Activated T-helper 1 cell treated with anti-CD3 and anti-CD28 coated beads, Interleukin-12 subunit alpha, Interleukin-12 subunit beta, Interleukin-2, Interleukin-4 antibody, amounts not matched to agents 30 ng/mL and 10 ng/mL and 1 ng/mL, durations not matched to agents 14 hours and 24 hours and 36 hours (primary cell): ENCODE results near the gene SHANK1. TPM values are rescaled to one million over a fixed set of nuclear protein-coding genes. Genes with fewer than 3 reads are reported as not detected.

Source experiments
- DNase-seq: peaks from one replicate; pipeline ENCODE4 v3.0.0; 2021; ENCODE audit warnings: low spot score
- H3K27ac Mint-ChIP-seq: one replicate; pipeline ENCODE4 v1.8.0; 2021; ENCODE audit warnings: mild to moderate bottlenecking, mixed read lengths
- H3K27me3 Mint-ChIP-seq: one replicate; pipeline ENCODE4 v1.8.0; 2022; ENCODE audit warnings: mild to moderate bottlenecking, moderate library complexity, mixed read lengths; ENCODE audit not compliant: insufficient read depth
- H3K36me3 Mint-ChIP-seq: one replicate; pipeline ENCODE4 v1.8.0; 2021; ENCODE audit warnings: low read depth, mixed read lengths
- H3K4me1 Mint-ChIP-seq: one replicate; pipeline ENCODE4 v1.8.0; 2021; ENCODE audit warnings: low read depth, mixed read lengths
- H3K4me3 Mint-ChIP-seq: one replicate; pipeline ENCODE4 v1.8.0; 2021; ENCODE audit warnings: mild to moderate bottlenecking, moderate library complexity, mixed read lengths
- H3K9me3 Mint-ChIP-seq: one replicate; pipeline ENCODE4 v1.8.0; 2021; ENCODE audit warnings: mixed read lengths
- intact Hi-C: fragments of 100-400 bp; cut with micrococcal nuclease; formaldehyde crosslinking; loops from one replicate; pipeline ENCODE4 v1.15.1; 2024
- total RNA-seq: library from RNA; stranded (reverse); gene quantifications from 2 replicates; pipeline ENCODE4 v1.2.3, GENCODE V29; 2022

Gene SHANK1
- total RNA-seq, 1 donor from 2014 or later: not detected

DNA sequence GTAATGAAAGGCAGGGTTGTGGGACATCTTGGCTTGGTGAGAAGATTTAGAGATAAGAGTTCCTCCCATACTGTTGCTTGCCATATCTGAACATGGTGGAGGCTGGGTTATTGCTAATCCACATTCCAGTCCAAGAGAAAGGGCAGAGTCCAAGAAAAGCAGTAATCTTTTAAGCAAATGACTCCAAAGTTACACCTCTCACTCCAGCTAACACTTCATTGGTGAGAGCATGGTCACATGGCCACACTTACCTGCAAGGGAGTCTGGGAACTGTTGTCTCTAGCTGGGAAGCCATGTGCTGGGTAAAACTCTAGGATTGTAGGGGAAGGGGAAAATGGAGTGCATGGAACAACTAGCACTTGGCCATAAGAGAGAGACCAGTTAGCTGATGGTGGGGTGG is 64.7 kb downstream of the SHANK1 start:
- Mint-ChIP-seq H3K4me3 (no peak overlapping the region), H3K36me3 (no peaks in the 10 kb centered on the region), H3K27me3 (peaks cover 18% of the 10 kb centered on the region), H3K9me3 (peaks cover 19% of the 10 kb centered on the region), H3K4me1 (peaks cover 15% of the 10 kb centered on the region), H3K27ac (no peak overlapping the region)
- DNase-seq: no peak
- intact Hi-C loops: loop anchor here (5.0 kb wide), 1 partner anchor 328 kb away; the partner anchor contains the start of gene KCNC3

DNA sequence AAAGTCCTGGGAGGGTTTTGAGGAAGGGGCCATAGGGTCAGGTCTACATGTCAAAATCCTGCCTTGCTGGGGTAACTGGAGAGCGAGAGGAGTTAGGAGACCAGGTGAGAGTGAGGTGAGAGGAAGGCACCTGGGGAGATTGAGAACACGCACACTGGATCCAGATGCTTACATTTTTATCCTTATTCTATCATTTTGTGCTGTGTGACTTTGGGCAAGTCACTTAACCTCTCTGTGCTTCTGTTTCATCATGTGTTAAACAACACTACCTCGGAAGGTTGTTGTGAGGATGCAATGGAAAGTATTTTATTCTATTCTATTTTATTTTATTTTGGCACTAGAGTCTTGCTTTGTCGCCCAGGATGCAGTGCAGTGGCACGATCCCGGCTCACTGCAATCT is 66.9 kb downstream of the SHANK1 start:
- H3K27me3 Mint-ChIP-seq: peaks cover 12% of the 10 kb centered on the region
- H3K9me3 Mint-ChIP-seq: peaks cover 11% of the 10 kb centered on the region
- intact Hi-C loops: no loop called here
- no peaks in the 10 kb centered on the region for H3K36me3 Mint-ChIP-seq
- no peak overlapping the region for H3K27ac Mint-ChIP-seq
- no peak for DNase-seq
- H3K4me1 Mint-ChIP-seq: peaks cover 6% of the 10 kb centered on the region
- no peak overlapping the region for H3K4me3 Mint-ChIP-seq

DNA sequence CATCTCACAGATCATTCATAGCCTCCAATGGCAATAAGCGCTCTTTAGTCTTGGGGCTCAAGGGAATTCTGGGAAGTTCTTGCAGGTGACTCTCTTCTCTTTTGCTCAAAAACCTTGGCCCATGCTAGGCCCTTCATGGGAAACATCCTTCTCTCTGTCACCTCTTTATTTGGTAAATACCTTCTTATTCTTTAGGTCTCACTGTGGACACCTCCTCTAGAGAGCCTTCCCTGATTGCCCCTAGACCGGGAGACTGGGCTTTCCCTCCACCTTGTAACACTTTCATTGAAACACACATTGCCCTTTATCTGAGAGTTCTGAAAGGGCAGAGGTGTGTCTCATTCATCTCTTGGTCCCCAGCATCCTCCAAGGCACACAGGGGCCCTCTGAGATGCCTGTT is 68.4 kb downstream of the SHANK1 start:
- Mint-ChIP-seq H3K36me3 (no peaks in the 10 kb centered on the region), H3K4me3 (no peak overlapping the region), H3K27me3 (peaks cover 7% of the 10 kb centered on the region), H3K27ac (no peak overlapping the region), H3K9me3 (peaks cover 5% of the 10 kb centered on the region), H3K4me1 (no peaks in the 10 kb centered on the region)
- no peak for DNase-seq
- intact Hi-C loops: no loop called here

DNA sequence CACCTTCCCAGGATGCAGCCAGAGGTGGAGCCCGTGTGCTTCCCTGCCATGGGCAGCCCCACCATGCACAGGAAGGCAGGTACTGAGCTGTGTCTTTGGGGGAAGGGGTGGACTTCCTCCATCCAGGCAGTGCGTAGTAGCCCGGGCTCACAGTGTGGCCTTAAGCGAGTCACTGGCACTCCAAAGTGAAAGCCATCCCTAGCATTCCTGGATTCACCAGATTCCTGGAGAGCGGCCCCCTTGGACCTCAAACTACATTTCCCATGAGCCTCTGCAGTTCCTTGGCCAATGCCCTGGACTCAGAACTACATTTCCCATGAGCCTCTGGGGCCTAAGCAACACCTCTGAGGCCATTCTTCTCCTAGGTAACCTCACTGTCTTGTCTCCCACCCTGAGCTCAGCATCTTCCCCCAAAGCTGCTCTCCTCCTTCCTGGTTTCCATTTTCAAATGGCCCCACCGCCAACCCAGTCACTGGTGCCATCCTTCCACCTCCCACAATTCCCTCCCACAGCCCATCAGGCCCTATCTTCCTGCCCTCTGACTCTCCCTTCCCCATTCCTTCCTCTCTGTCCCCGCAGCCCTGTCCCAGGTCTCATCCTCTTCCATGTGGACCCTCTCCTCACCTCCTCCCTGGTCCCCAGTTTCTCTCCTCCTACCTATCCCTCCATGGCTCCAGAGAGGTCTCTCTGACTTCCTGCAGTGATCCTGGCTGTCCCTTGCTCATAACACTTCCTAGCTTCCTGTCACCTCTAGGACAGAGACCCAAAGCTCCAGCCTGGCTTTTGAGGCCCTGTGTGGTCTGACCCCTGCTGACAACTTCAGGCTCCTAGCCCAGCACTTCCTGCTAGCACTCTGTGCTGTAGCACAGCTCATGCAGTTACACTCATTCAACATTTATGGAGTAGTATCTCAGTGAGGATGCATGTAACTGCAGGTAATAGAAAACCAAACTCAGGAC is 69.9 kb downstream of the SHANK1 start, which contains the start of gene C19orf81:
TSS of gene C19orf81 (plus strand) at position 13 of the 959 bp plus-strand sequence. CDS start at position 13, 0 bp downstream.
- H3K9me3 Mint-ChIP-seq: peaks cover under 1% of the 10 kb centered on the region

DNA sequence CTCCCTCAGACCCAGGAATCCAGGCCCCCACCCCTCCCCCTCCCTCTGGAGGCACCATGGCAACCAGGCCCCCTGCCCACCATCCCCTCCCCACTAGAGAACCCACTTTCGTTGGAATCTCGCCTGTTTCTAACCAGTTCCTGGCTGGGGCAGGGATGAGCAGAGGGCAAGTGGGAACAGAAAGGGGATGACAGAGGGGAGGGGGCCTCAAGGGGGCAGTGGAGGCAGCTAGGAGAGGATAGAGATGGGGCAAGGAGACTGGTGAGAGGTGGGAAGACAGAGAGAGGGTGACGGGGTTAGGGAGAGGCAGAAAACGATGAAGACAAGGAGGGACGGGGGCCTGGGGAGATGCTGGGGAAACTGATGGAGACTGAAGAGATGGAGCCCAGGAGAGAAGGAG is 70.9 kb downstream of the SHANK1 start:
- Mint-ChIP-seq H3K27ac (no peak overlapping the region), H3K36me3 (no peaks in the 10 kb centered on the region), H3K27me3 (peaks cover 7% of the 10 kb centered on the region), H3K4me3 (no peak overlapping the region), H3K9me3 (no peaks in the 10 kb centered on the region), H3K4me1 (no peaks in the 10 kb centered on the region)
- DNase-seq: no peak
- intact Hi-C loops: no loop called here

More for the DNA sequence above, 69.9 kb downstream of the SHANK1 start, which contains the start of gene C19orf81:
- H3K36me3 Mint-ChIP-seq: no peaks in the 10 kb centered on the region
- DNase-seq: no peak
- H3K4me3 Mint-ChIP-seq: no peak within 1 kb of the TSS
- intact Hi-C loops: no loop called here
- H3K27ac Mint-ChIP-seq: no peak within 1 kb of the TSS
- H3K27me3 Mint-ChIP-seq: peaks cover 7% of the 10 kb centered on the region
- H3K4me1 Mint-ChIP-seq: no peaks in the 10 kb centered on the region

DNA sequence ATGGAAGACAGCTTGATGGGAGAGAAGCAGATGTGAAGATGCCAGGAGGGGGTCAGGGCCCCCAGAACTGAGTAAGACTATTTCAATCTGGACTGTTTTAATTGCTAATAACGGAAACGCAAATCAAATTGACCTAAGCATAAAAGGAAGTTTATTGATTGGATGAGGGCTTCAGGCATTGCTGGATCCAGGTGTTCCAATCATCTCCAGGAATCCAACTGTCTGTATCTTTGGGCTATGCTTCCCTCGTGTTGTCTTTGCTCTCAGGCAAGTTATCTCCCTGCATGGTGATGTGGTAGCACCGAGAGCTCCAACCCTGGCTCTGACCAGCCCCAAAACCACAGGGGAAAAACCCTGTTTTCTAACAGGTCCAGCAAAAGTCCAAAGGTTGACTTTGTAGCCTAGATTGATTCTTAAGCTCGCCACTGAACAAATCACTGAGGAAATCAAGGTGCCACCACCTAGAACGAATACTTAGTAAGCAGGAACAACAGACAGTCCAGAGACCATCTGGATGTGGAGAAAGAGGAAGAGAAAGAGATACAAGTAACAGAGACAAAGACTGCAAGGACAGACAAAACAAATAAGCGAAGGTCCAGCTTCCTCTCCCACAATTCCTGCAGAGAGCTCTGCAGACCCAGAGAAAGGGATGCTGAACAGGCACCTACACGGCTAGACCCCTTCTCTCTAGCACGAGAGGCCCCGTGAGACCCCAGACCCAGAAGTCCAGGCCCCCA is 71.6 kb downstream of the SHANK1 start:
- Mint-ChIP-seq H3K4me1 (no peaks in the 10 kb centered on the region), H3K27ac (no peak overlapping the region)
- intact Hi-C loops: no loop called here

DNA sequence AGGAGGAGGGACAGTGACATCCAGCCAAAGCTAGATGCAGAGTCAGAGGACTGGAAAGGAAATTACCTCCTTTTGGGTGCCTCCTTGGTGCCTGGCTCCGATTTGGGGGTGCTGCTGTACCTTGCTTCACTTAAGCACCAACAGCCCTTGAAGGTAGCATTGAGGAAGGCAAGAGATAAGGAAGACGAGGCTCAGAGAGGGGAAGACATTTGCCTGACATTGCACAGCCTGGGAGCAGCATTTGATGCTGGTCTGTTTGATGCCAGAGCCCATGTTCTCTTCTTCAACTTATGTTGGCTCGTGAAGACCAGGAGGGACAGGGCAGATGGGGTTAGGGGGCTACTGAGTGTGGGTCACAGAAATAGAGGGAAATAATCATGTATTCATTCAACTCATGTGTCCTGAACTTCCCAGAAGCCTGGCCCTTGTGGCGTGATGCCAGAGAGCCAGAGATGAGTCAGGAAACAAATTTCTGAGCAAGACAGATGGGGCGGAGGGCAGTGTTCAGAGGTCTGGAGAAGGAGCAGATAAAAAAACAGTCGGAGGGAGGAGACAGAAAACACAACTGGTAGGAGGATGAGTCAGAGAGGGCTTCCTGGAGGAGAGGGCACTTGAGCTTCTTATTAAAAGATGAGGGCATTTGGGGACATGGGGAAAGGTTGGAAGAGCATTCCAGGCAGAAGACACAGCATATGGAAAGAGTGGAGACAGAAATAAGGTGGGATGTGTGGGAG is 73.4 kb downstream of the SHANK1 start:
- peaks cover 2% of the 10 kb centered on the region for H3K27me3 Mint-ChIP-seq
- no peaks in the 10 kb centered on the region for H3K36me3 Mint-ChIP-seq
- H3K27ac Mint-ChIP-seq: no peak overlapping the region
- H3K9me3 Mint-ChIP-seq: no peaks in the 10 kb centered on the region
- intact Hi-C loops: no loop called here
- H3K4me3 Mint-ChIP-seq: no peak overlapping the region
- no peaks in the 10 kb centered on the region for H3K4me1 Mint-ChIP-seq
- no peak for DNase-seq

More for the DNA sequence above, 71.6 kb downstream of the SHANK1 start:
- DNase-seq: no peak
- Mint-ChIP-seq H3K9me3 (no peaks in the 10 kb centered on the region), H3K36me3 (no peaks in the 10 kb centered on the region), H3K4me3 (no peak overlapping the region), H3K27me3 (peaks cover 2% of the 10 kb centered on the region)

DNA sequence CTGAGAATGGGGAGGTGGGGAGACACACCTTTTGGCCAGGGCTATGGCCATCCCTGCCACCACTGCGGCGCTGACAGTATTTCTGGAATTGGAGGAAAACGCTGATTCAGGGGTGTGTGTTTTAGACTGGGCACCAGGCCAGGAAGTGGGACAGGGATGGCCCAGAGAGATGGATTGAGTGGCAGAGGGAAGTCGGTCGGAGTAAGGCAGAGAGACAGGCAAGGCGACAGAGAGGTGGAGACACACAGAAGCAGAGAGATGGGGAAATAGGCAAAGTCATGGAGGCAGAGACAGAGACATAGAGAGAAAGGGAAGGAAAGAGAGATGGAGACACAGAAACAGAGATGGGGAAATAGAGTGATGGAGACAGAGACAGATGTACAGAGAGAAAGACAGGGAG is 74.5 kb downstream of the SHANK1 start:
- Mint-ChIP-seq H3K36me3 (no peaks in the 10 kb centered on the region), H3K27me3 (peaks cover 7% of the 10 kb centered on the region), H3K9me3 (no peaks in the 10 kb centered on the region), H3K4me1 (no peaks in the 10 kb centered on the region), H3K4me3 (no peak overlapping the region), H3K27ac (no peak overlapping the region)
- DNase-seq: no peak
- intact Hi-C loops: no loop called here

DNA sequence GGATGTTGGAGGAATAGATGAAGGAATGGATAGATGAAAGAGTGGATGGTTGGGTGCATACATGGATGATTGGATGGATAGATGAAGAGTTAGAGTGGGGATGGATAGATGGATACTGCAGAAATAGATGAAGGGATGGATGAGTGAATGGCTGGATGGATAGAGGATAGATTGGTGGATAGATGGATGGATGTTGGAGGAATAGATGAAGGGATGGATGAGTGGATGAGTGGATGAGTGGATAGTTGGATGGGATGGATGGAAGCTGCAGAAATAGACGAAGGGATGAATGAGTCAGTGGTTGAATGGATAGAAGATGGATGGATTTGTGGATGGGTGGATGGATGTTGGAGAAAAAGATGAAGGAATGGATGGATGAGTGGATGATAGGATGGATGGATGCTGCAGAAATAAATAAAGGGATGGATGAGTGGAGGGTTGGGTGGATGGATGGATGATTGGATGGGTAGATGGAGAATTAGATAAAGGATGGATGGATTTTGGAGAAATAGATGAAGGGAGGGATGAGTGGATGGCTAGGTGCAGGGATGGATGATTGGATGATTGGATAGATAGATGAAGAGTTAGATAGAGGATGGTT is 75.2 kb downstream of the SHANK1 start:
- H3K4me1 Mint-ChIP-seq: no peaks in the 10 kb centered on the region
- no peaks in the 10 kb centered on the region for H3K36me3 Mint-ChIP-seq
- H3K27ac Mint-ChIP-seq: no peak overlapping the region
- H3K9me3 Mint-ChIP-seq: no peaks in the 10 kb centered on the region
- intact Hi-C loops: no loop called here
- no peak for DNase-seq
- H3K4me3 Mint-ChIP-seq: no peak overlapping the region
- peaks cover 8% of the 10 kb centered on the region for H3K27me3 Mint-ChIP-seq

DNA sequence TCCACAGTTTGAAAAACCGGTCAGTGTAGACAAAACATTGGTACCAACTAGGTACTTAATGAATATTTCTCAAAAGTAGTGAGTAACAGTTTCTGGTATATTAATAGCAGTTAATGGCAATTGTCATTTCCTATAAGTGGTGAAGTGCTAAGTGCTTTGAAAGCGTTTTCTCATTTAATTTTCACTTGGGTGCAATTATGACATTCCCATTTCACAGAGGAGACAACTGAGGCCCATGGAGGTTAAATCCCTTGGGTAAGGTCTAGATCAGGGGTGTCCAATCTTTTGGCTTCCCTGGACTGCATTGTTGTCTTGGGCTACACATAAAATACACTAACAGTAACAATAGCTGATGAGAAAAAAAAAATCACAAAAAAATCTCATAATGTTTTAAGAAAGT is 79.2 kb downstream of the SHANK1 start:
- intact Hi-C loops: no loop called here
- Mint-ChIP-seq H3K4me3 (no peak overlapping the region), H3K27me3 (peaks cover 29% of the 10 kb centered on the region), H3K9me3 (peaks cover 3% of the 10 kb centered on the region), H3K27ac (no peak overlapping the region), H3K4me1 (no peaks in the 10 kb centered on the region), H3K36me3 (no peaks in the 10 kb centered on the region)
- DNase-seq: no peak

DNA sequence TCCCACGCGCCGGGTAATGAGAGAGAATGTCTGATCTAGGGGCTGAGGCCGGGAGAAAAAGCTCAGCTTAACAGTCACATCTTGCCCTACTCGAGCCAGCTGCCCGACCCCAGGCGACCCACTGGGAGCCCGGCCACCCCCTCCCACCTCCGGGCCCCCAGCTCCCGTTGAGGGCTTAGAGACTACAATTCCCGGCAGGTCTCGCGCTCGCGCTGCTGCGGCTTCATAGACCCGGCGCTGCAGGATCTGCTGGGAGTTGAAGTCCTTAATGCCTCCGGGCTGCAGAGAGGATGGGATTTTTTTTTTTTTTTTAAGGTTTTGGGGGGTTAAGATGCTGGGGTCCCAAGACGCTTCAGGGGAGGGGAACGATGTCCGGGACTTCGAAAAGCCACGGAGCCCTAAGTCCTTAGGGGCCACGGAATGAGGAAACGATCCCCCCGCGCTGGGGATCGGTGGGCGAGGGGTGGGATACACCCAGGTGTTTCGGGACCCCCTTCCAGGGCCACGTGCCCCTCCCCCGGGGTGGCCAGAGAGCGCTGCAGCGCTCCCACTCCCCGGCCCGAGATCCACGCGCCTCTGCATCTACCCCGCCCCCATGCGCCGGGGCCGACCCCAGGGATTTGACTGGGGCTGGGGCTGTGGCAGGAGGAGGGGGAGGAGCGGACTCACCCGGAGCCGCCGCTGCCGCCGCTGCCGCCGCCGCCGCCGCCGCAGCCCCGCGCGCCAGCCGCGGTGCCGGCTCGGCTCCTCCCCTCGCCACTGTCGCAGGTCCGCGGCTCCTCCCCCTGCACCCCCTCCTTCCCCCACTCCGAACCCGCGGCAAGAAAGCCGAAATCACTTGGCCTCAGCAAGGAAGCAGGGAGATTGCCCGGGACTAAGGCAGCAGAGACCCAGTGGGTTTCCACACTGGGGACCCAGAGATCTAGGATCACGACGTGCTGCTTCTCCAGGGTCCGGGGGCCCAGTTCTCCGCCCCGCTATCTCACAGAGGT is 80.2 kb downstream of the SHANK1 start, which contains the start of gene SYT3:
TSS of gene SYT3 (minus strand) at position 761 of the 992 bp plus-strand sequence. CDS start 2,470 bp downstream, outside the sequence.
- H3K27ac Mint-ChIP-seq: no peak within 1 kb of the TSS
- no peak within 1 kb of the TSS for H3K4me3 Mint-ChIP-seq
- no peaks in the 10 kb centered on the region for H3K36me3 Mint-ChIP-seq
- peaks cover 7% of the 10 kb centered on the region for H3K9me3 Mint-ChIP-seq
- no peak for DNase-seq
- H3K27me3 Mint-ChIP-seq: peaks cover 29% of the 10 kb centered on the region
- intact Hi-C loops: no loop called here
- no peaks in the 10 kb centered on the region for H3K4me1 Mint-ChIP-seq
